ENCODE data around the gene MPZL3.

GRCh38 chr11:118283756-118284350, 31.7 kb upstream of the MPZL3 start:
- no peak for TF ChIP-seq REST (IDR thresholded peaks at IDR 0.05; ENCODE audit: unreplicated experiment)
- no peak for TF ChIP-seq CTCF (conservative IDR thresholded peaks at IDR 0.05; ENCODE audit: low read depth in 2 of 2)

Measured in GM23338 (cell line).